ENCODE results near the gene HS6ST3.
"Not testable (repeated sequence)": the region's sequence is repeated elsewhere in the genome, so short reads cannot be mapped to it uniquely, and the experiment has no call there.

The HS6ST3 gene

DNA sequence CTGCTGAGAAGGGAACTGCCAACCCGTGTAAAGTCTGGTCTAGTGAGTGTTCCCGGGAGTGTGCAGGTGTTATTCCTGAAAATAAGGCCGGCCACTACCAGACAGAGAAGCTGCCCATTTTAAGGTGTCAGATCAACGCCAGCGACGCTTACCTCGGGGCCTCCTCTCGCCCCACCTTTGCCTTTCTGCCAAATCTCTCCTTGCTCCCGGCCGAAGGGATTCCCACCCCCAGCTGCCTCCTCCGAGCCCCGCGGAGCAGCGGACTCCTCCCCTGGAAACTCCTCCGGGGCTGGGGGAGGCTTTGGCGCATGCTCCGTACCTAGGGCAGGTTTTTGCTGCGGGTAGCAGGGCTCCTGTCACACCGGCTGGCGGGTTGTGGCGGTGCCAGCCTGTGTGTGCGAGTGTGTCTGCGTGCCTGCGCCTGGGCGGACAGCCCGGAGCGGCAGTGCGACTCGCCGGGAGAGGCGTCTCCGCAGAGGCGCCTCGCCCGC, at the start of gene HS6ST3:
Gene HS6ST3, plus strand, starts transcription at position 359 of the 491 bp plus-strand sequence.
- no peak within 1 kb of the TSS for H3K4me3 Mint-ChIP-seq
- intact Hi-C loops (cut with micrococcal nuclease), result no loop called here
- no peaks in the 10 kb centered on the region for H3K36me3 Mint-ChIP-seq (ENCODE audit: low read depth)
- H3K9me3 Mint-ChIP-seq, result no peaks in the 10 kb centered on the region
- H3K27ac Mint-ChIP-seq, result no peak within 1 kb of the TSS
- peaks cover 75% of the 10 kb centered on the region for H3K27me3 Mint-ChIP-seq
- H3K4me1 Mint-ChIP-seq (ENCODE audit: low read depth), result peaks cover 11% of the 10 kb centered on the region

DNA sequence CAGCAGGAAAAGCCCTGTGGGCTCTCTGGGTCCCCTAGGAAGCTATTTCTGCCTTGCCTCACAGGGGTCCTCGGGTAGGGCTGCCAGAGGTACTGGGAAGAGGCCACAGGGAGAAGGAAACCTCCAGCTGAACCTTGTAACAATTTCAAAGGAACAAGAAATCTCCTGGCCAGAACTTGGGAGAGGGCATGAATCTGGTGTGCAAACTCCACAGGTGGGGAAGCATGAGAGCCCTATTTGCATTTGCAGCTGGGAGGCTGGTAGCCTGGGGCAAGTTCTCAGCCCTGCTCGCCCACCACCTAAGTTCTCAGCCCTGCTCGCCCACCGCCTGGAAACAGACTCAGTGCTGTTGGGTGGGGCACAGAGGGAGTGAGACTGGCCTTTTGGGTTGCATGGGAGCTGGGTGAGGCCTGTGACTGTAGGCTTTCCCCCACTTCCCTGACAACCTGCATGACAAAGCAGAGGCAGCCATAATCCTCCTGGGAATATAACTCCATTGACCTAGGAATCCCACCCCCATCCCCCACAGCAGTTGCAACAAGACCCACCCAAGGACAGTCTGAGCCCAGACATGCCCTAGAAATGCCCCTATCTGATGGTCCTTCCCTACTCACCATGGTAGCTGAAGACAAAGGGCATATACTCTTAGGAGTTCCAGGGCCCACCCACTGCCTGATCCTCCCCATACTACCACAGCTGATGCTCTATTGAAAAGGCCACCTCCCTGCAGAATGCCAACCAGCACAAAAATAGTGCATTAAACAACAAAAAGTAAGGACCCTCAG, 48.4 kb upstream of the HS6ST3 start:
- peaks cover 27% of the 10 kb centered on the region for H3K36me3 Mint-ChIP-seq (ENCODE audit: low read depth)
- no peaks in the 10 kb centered on the region for H3K4me1 Mint-ChIP-seq (ENCODE audit: low read depth)
- H3K9me3 Mint-ChIP-seq, result peaks cover 27% of the 10 kb centered on the region
- no peak overlapping the region for H3K27ac Mint-ChIP-seq
- no peaks in the 10 kb centered on the region for H3K27me3 Mint-ChIP-seq
- intact Hi-C loops (cut with micrococcal nuclease), result no loop called here
- H3K4me3 Mint-ChIP-seq, result no peak overlapping the region

GRCh38 chr13:96044238-96044637, 45.7 kb upstream of the HS6ST3 start:
- no peak overlapping the region for H3K27ac Mint-ChIP-seq
- intact Hi-C loops (cut with micrococcal nuclease), result no loop called here
- no peaks in the 10 kb centered on the region for H3K27me3 Mint-ChIP-seq
- peaks cover 30% of the 10 kb centered on the region for H3K36me3 Mint-ChIP-seq (ENCODE audit: low read depth)
- peaks cover 30% of the 10 kb centered on the region for H3K9me3 Mint-ChIP-seq
- H3K4me1 Mint-ChIP-seq (ENCODE audit: low read depth), result peaks cover 2% of the 10 kb centered on the region
- H3K4me3 Mint-ChIP-seq, result no peak overlapping the region

- H3K4me3 Mint-ChIP-seq; H3K27ac Mint-ChIP-seq; H3K4me1 Mint-ChIP-seq (ENCODE audit: low read depth); H3K27me3 Mint-ChIP-seq; intact Hi-C loops (cut with micrococcal nuclease): not testable (repeated sequence)
- Mint-ChIP-seq H3K36me3 (ENCODE audit: low read depth) (peaks cover 20% of the 10 kb centered on the region), H3K9me3 (peaks cover 30% of the 10 kb centered on the region)
Observed at GRCh38 chr13:96046449-96047126, 43.3 kb upstream of the HS6ST3 start.

DNA sequence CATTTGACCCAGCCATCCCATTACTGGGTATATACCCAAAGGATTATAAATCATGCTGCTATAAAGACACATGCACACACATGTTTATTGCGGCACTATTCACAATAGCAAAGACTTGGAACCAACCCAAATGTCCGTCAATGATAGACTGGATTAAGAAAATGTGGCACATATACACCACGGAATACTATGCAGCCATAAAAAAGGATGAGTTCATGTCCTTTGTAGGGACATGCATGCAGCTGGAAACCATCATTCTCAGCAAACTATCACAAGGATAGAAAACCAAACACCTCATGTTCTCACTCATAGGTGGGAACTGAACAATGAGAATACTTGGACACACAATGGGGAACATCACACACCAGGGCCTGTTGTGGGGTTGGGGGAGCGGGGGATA, 39.0 kb upstream of the HS6ST3 start:
- H3K27me3 Mint-ChIP-seq; intact Hi-C loops (cut with micrococcal nuclease): not testable (repeated sequence)

GRCh38 chr13:96051491-96051890, 38.4 kb upstream of the HS6ST3 start:
- H3K4me1 Mint-ChIP-seq (ENCODE audit: low read depth), result peaks cover 16% of the 10 kb centered on the region
- H3K27ac Mint-ChIP-seq; H3K36me3 Mint-ChIP-seq (ENCODE audit: low read depth); H3K4me3 Mint-ChIP-seq; intact Hi-C loops (cut with micrococcal nuclease); H3K27me3 Mint-ChIP-seq; H3K9me3 Mint-ChIP-seq: not testable (repeated sequence)

More for the DNA sequence above, 39.0 kb upstream of the HS6ST3 start:
- not testable (repeated sequence) for H3K4me3 Mint-ChIP-seq, H3K9me3 Mint-ChIP-seq, H3K27ac Mint-ChIP-seq
- Mint-ChIP-seq H3K4me1 (ENCODE audit: low read depth) (peaks cover 16% of the 10 kb centered on the region), H3K36me3 (ENCODE audit: low read depth) (peaks cover 15% of the 10 kb centered on the region)

GRCh38 chr13:96051946-96052345, 38.0 kb upstream of the HS6ST3 start:
- H3K9me3 Mint-ChIP-seq; H3K27ac Mint-ChIP-seq; intact Hi-C loops (cut with micrococcal nuclease); H3K36me3 Mint-ChIP-seq (ENCODE audit: low read depth); H3K4me3 Mint-ChIP-seq: not testable (repeated sequence)
- Mint-ChIP-seq H3K4me1 (ENCODE audit: low read depth) (peaks cover 16% of the 10 kb centered on the region), H3K27me3 (peaks cover 10% of the 10 kb centered on the region)

DNA sequence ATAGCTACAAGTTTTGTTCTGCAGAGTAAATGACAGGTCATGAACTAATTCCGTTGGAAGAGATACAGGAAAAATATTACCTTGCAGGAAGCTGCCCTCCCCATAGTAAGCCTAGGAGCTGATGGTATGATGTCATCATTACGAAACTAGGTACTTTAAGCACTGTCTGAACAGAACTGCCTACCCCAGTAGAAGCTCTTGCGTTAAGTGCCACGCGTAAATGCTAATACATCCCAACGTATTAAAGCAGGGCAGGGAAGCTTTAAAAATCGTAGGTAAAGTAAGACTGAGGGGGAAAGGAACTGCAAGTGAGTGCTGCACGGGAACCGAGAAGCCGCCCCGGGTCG, 37.3 kb upstream of the HS6ST3 start:
- Mint-ChIP-seq H3K9me3 (no peaks in the 10 kb centered on the region), H3K27ac (peak overlapping the region; percentile 85), H3K36me3 (ENCODE audit: low read depth) (peaks cover 6% of the 10 kb centered on the region), H3K27me3 (peaks cover 12% of the 10 kb centered on the region), H3K4me1 (ENCODE audit: low read depth) (peaks cover 16% of the 10 kb centered on the region), H3K4me3 (peak overlapping the region; percentile 90)
- intact Hi-C loops (cut with micrococcal nuclease), result no loop called here

GRCh38 chr13:96053003-96053703, 36.8 kb upstream of the HS6ST3 start, which contains the start of gene UGGT2:
Gene UGGT2, minus strand, starts transcription at chr13:96053401. Its CDS starts 89 bp downstream, at chr13:96053312.
- peaks cover 16% of the 10 kb centered on the region for H3K4me1 Mint-ChIP-seq (ENCODE audit: low read depth)
- no peaks in the 10 kb centered on the region for H3K9me3 Mint-ChIP-seq
- peak within 1 kb of the TSS; percentile 85 for H3K27ac Mint-ChIP-seq
- H3K4me3 Mint-ChIP-seq, result peak within 1 kb of the TSS; percentile 90
- intact Hi-C loops (cut with micrococcal nuclease), result no loop called here
- H3K27me3 Mint-ChIP-seq, result peaks cover 14% of the 10 kb centered on the region
- peaks cover 6% of the 10 kb centered on the region for H3K36me3 Mint-ChIP-seq (ENCODE audit: low read depth)

GRCh38 chr13:96065849-96066248, 24.1 kb upstream of the HS6ST3 start:
- no peaks in the 10 kb centered on the region for H3K9me3 Mint-ChIP-seq
- peaks cover 12% of the 10 kb centered on the region for H3K27me3 Mint-ChIP-seq
- no peaks in the 10 kb centered on the region for H3K36me3 Mint-ChIP-seq (ENCODE audit: low read depth)
- H3K4me1 Mint-ChIP-seq (ENCODE audit: low read depth), result no peaks in the 10 kb centered on the region
- intact Hi-C loops (cut with micrococcal nuclease), result no loop called here
- H3K27ac Mint-ChIP-seq, result no peak overlapping the region
- no peak overlapping the region for H3K4me3 Mint-ChIP-seq

GRCh38 chr13:96068729-96069128, 21.2 kb upstream of the HS6ST3 start:
- no peaks in the 10 kb centered on the region for H3K4me1 Mint-ChIP-seq (ENCODE audit: low read depth)
- no peak overlapping the region for H3K4me3 Mint-ChIP-seq
- no peaks in the 10 kb centered on the region for H3K9me3 Mint-ChIP-seq
- H3K36me3 Mint-ChIP-seq (ENCODE audit: low read depth), result no peaks in the 10 kb centered on the region
- H3K27me3 Mint-ChIP-seq, result peaks cover 16% of the 10 kb centered on the region
- intact Hi-C loops (cut with micrococcal nuclease), result no loop called here
- H3K27ac Mint-ChIP-seq, result no peak overlapping the region

- no peak overlapping the region for H3K4me3 Mint-ChIP-seq
- H3K9me3 Mint-ChIP-seq, result no peaks in the 10 kb centered on the region
- intact Hi-C loops (cut with micrococcal nuclease), result no loop called here
- peaks cover 15% of the 10 kb centered on the region for H3K27me3 Mint-ChIP-seq
- H3K36me3 Mint-ChIP-seq (ENCODE audit: low read depth), result no peaks in the 10 kb centered on the region
- H3K27ac Mint-ChIP-seq, result no peak overlapping the region
- H3K4me1 Mint-ChIP-seq (ENCODE audit: low read depth), result no peaks in the 10 kb centered on the region
Observed at GRCh38 chr13:96071504-96071903, 18.4 kb upstream of the HS6ST3 start.

GRCh38 chr13:96072392-96072791, 17.5 kb upstream of the HS6ST3 start:
- intact Hi-C loops (cut with micrococcal nuclease), result no loop called here

DNA sequence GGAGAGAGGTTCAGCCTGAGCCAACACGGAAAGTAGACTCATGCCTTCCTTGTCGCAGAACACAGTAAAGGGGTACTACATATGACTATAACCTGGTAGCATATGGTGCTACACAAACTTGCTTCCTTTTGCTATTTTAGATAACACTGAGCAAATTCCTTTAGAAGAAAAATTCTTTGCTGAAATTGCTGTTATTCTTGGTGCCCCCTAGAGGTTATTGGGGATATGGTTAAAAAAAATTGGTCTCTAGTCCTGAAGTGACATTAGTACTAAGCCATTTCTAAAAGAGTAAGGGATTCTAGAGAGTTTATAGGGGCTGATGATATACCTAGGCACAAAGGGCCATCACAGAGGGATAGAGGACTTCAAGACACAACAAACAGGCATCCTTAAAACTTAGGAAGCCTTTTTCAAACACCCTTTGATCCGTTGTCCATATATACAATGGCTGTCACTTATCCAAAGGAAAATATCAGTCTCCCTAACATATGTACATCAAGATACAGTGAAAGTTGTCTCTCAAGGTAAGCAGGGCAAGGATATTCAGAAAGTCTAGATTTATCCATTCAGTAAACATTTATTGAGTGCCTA, 13.9 kb upstream of the HS6ST3 start:
- intact Hi-C loops (cut with micrococcal nuclease), result no loop called here
- no peaks in the 10 kb centered on the region for H3K9me3 Mint-ChIP-seq
- no peak overlapping the region for H3K4me3 Mint-ChIP-seq
- H3K27ac Mint-ChIP-seq, result no peak overlapping the region
- peaks cover 15% of the 10 kb centered on the region for H3K27me3 Mint-ChIP-seq
- H3K4me1 Mint-ChIP-seq (ENCODE audit: low read depth), result no peaks in the 10 kb centered on the region
- H3K36me3 Mint-ChIP-seq (ENCODE audit: low read depth), result no peaks in the 10 kb centered on the region

More at GRCh38 chr13:96072392-96072791, 17.5 kb upstream of the HS6ST3 start:
- no peaks in the 10 kb centered on the region for H3K9me3 Mint-ChIP-seq
- H3K27me3 Mint-ChIP-seq, result peaks cover 15% of the 10 kb centered on the region
- H3K36me3 Mint-ChIP-seq (ENCODE audit: low read depth), result no peaks in the 10 kb centered on the region
- H3K4me1 Mint-ChIP-seq (ENCODE audit: low read depth), result no peaks in the 10 kb centered on the region
- H3K4me3 Mint-ChIP-seq, result no peak overlapping the region
- H3K27ac Mint-ChIP-seq, result no peak overlapping the region
